Measurements from ENCODE around the gene LGALS14. TPM values are rescaled to one million over a fixed set of nuclear protein-coding genes. Genes with fewer than 3 reads are reported as not detected.

Gene LGALS14
- total RNA-seq, 4 donors from 2014 or later, result not detected

- Histone ChIP-seq H3K9me3 (no peaks in the 10 kb centered on the region), H3K27me3 (no peaks in the 10 kb centered on the region), H3K4me1 (no peaks in the 10 kb centered on the region), H3K36me3 (no peaks in the 10 kb centered on the region), H3K4me3 (no peak overlapping the region), H3K27ac (no peak overlapping the region)
- TF ChIP-seq POLR2A (IDR thresholded peaks at IDR 0.05), result no peak
- TF ChIP-seq CTCF (IDR thresholded peaks at IDR 0.05), result no peak
- DNase-seq, result no peak
Measured at GRCh38 chr19:39727070-39727800, 23.0 kb downstream of the LGALS14 start.

- no peak for TF ChIP-seq POLR2A (IDR thresholded peaks at IDR 0.05)
- TF ChIP-seq CTCF (IDR thresholded peaks at IDR 0.05), result no peak
- no peaks in the 10 kb centered on the region for H3K4me1 ChIP-seq
- H3K9me3 ChIP-seq, result no peaks in the 10 kb centered on the region
- DNase-seq, result no peak
- H3K4me3 ChIP-seq, result no peak overlapping the region
- no peak overlapping the region for H3K27ac ChIP-seq
- no peaks in the 10 kb centered on the region for H3K27me3 ChIP-seq
- no peaks in the 10 kb centered on the region for H3K36me3 ChIP-seq
Measured at GRCh38 chr19:39728040-39728439, 23.8 kb downstream of the LGALS14 start.

GRCh38 chr19:39729594-39729993 lies 25.3 kb downstream of the LGALS14 start:
- no peaks in the 10 kb centered on the region for H3K9me3 ChIP-seq
- H3K4me1 ChIP-seq, result no peaks in the 10 kb centered on the region
- TF ChIP-seq POLR2A (IDR thresholded peaks at IDR 0.05), result no peak
- TF ChIP-seq CTCF (IDR thresholded peaks at IDR 0.05), result no peak
- no peaks in the 10 kb centered on the region for H3K36me3 ChIP-seq
- no peak for DNase-seq
- no peak overlapping the region for H3K27ac ChIP-seq
- no peaks in the 10 kb centered on the region for H3K27me3 ChIP-seq
- no peak overlapping the region for H3K4me3 ChIP-seq

GRCh38 chr19:39731685-39732084 lies 27.4 kb downstream of the LGALS14 start:
- Histone ChIP-seq H3K36me3 (no peaks in the 10 kb centered on the region), H3K27ac (no peak overlapping the region), H3K4me1 (no peaks in the 10 kb centered on the region), H3K4me3 (no peak overlapping the region), H3K27me3 (no peaks in the 10 kb centered on the region), H3K9me3 (no peaks in the 10 kb centered on the region)
- TF ChIP-seq CTCF (IDR thresholded peaks at IDR 0.05) (no peak), POLR2A (IDR thresholded peaks at IDR 0.05) (no peak)
- DNase-seq, result no peak

- no peak for DNase-seq
Measured at GRCh38 chr19:39733841-39734240, 29.6 kb downstream of the LGALS14 start.

GRCh38 chr19:39735688-39736087 lies 31.4 kb downstream of the LGALS14 start:
- TF ChIP-seq CTCF (IDR thresholded peaks at IDR 0.05) (no peak), POLR2A (IDR thresholded peaks at IDR 0.05) (no peak)
- no peaks in the 10 kb centered on the region for H3K27me3 ChIP-seq
- no peaks in the 10 kb centered on the region for H3K4me1 ChIP-seq
- no peaks in the 10 kb centered on the region for H3K9me3 ChIP-seq
- H3K27ac ChIP-seq, result no peak overlapping the region
- DNase-seq, result no peak
- no peak overlapping the region for H3K4me3 ChIP-seq
- H3K36me3 ChIP-seq, result no peaks in the 10 kb centered on the region

More at GRCh38 chr19:39733841-39734240, 29.6 kb downstream of the LGALS14 start:
- no peak overlapping the region for H3K27ac ChIP-seq
- no peak for TF ChIP-seq POLR2A (IDR thresholded peaks at IDR 0.05)
- no peaks in the 10 kb centered on the region for H3K9me3 ChIP-seq
- no peaks in the 10 kb centered on the region for H3K4me1 ChIP-seq
- no peaks in the 10 kb centered on the region for H3K36me3 ChIP-seq
- H3K27me3 ChIP-seq, result no peaks in the 10 kb centered on the region
- H3K4me3 ChIP-seq, result no peak overlapping the region

Measured in Peyer's patch (tissue), 4 donors.